Esophagus muscularis mucosa (tissue), 3 donors: ENCODE results near the gene SLC25A48.

Experiments used
- CTCF ChIP-seq, 3 experiments: fragments of 200-600 bp in 2 of 3; fragments of 450-650 bp in 1 of 3; sonication (generic) in 2 of 3; IDR thresholded peaks; one replicate each; pipeline ENCODE4 v1.5.1; 2017 to 2019; ENCODE audit warnings: antibody characterized with exemption in 3 of 3, mild to moderate bottlenecking in 2 of 3, moderate library complexity in 1 of 3
- POLR2A ChIP-seq: fragments of 450-650 bp; IDR thresholded peaks from one replicate; pipeline ENCODE4 v1.6.1; 2017; ENCODE audit warnings: antibody characterized with exemption, moderate library complexity, mild to moderate bottlenecking, low read depth
- POLR2AphosphoS5 ChIP-seq, 2 donors: sonication (generic); formaldehyde crosslinking; IDR thresholded peaks; one replicate each; pipeline ENCODE4 v1.6.1; 2017; ENCODE audit warnings: antibody characterized with exemption in 2 of 2

- no peak for TF ChIP-seq CTCF (IDR thresholded peaks at IDR 0.05)
- TF ChIP-seq POLR2AphosphoS5 (IDR thresholded peaks at IDR 0.05) = no peak
- no peak for TF ChIP-seq POLR2A
Measured at GRCh38 chr5:135814316-135814715, 20.1 kb upstream of the SLC25A48 start.
